Activated naive CD8-positive, alpha-beta T cell treated with anti-CD3 and anti-CD28 coated beads, Interleukin-2, amount 50 U/mL, for 16 hours (primary cell): Measurements from ENCODE around the gene MKLN1.

Experiments used
- DNase-seq: peaks from one replicate; pipeline ENCODE4 v3.0.0-alpha.2; 2020; ENCODE audit warnings: low read depth, low spot score

MKLN1 gene

GRCh38 chr7:131521651-131522163, 194.0 kb downstream of the MKLN1 start:
- DNase-seq = no peak

GRCh38 chr7:131522325-131522930, 194.8 kb downstream of the MKLN1 start:
- no peak for DNase-seq

- no peak for DNase-seq
Observed at GRCh38 chr7:131524115-131524514, 196.4 kb downstream of the MKLN1 start.

GRCh38 chr7:131524703-131525102, 197.0 kb downstream of the MKLN1 start:
- no peak for DNase-seq

GRCh38 chr7:131525820-131526219, 198.1 kb downstream of the MKLN1 start:
- DNase-seq = no peak

- no peak for DNase-seq
Observed at GRCh38 chr7:131527456-131527855, 199.8 kb downstream of the MKLN1 start.

GRCh38 chr7:131529179-131529578, 201.5 kb downstream of the MKLN1 start:
- DNase-seq = no peak

GRCh38 chr7:131529617-131530016, 201.9 kb downstream of the MKLN1 start:
- no peak for DNase-seq

- DNase-seq = no peak
Observed at GRCh38 chr7:131530137-131530536, 202.5 kb downstream of the MKLN1 start.

GRCh38 chr7:131532570-131533091, 205.0 kb downstream of the MKLN1 start:
- no peak for DNase-seq

GRCh38 chr7:131533151-131533559, 205.5 kb downstream of the MKLN1 start:
- DNase-seq = no peak

- no peak for DNase-seq
Observed at GRCh38 chr7:131533566-131534561, 206.2 kb downstream of the MKLN1 start.

- DNase-seq = no peak
Observed at GRCh38 chr7:131536361-131536849, 208.7 kb downstream of the MKLN1 start.

GRCh38 chr7:131537571-131537978, 209.9 kb downstream of the MKLN1 start:
- DNase-seq = no peak

- DNase-seq = no peak
Observed at GRCh38 chr7:131538071-131538812, 210.6 kb downstream of the MKLN1 start.

- no peak for DNase-seq
Observed at GRCh38 chr7:131538813-131539179, 211.1 kb downstream of the MKLN1 start.

GRCh38 chr7:131540491-131541162, 213.0 kb downstream of the MKLN1 start:
- DNase-seq = no peak

- DNase-seq = no peak
Observed at GRCh38 chr7:131543298-131543697, 215.6 kb downstream of the MKLN1 start.

GRCh38 chr7:131544021-131544420, 216.3 kb downstream of the MKLN1 start:
- no peak for DNase-seq

- no peak for DNase-seq
Observed at GRCh38 chr7:131544449-131545301, 217.0 kb downstream of the MKLN1 start.
